GM23338 (cell line): Measurements from ENCODE around the gene SRGAP1. TPM values are rescaled to one million over a fixed set of nuclear protein-coding genes. Genes with fewer than 3 reads are reported as not detected.

Experiments used
- ATAC-seq: fragments of 200-7000 bp; cut with Tn5 transposase; 3 replicates; pipeline ENCODE4 v1.9.1; 2020
- DNase-seq: peaks from one replicate; pipeline ENCODE4 v3.0.0-alpha.2; 2015; ENCODE audit warnings: low spot score
- H2AFZ ChIP-seq: fragments of 200-600 bp; sonication (generic); 2 replicates; pipeline ENCODE4 v1.8.0; 2016; ENCODE audit warnings: antibody characterized with exemption, mild to moderate bottlenecking, moderate library complexity
- H3F3A ChIP-seq: fragments of 200-600 bp; sonication (generic); replicated peaks from 2 replicates; pipeline ENCODE4 v1.8.0; 2017; ENCODE audit warnings: antibody characterized with exemption, mixed run types, low read depth
- H3K27ac ChIP-seq: fragments of 200-600 bp; sonication (generic); 2 replicates; pipeline ENCODE4 v1.6.1; 2016; ENCODE audit warnings: low read depth
- H3K27me3 ChIP-seq: fragments of 200-600 bp; sonication (generic); 2 replicates; pipeline ENCODE4 v1.8.0; 2016; ENCODE audit warnings: mild to moderate bottlenecking, mixed run types, moderate library complexity; ENCODE audit not compliant: insufficient read depth
- H3K36me3 ChIP-seq: fragments of 200-600 bp; sonication (generic); 2 replicates; pipeline ENCODE4 v1.8.0; 2016; ENCODE audit warnings: mild to moderate bottlenecking; ENCODE audit not compliant: insufficient read depth
- H3K4me1 ChIP-seq: fragments of 200-600 bp; sonication (generic); 2 replicates; pipeline ENCODE4 v1.8.0; 2016; ENCODE audit warnings: mild to moderate bottlenecking, moderate library complexity; ENCODE audit not compliant: insufficient read depth
- H3K4me2 ChIP-seq: fragments of 200-600 bp; sonication (generic); 2 replicates; pipeline ENCODE4 v1.7.1; 2017; ENCODE audit warnings: mixed run types
- H3K4me3 ChIP-seq: fragments of 200-600 bp; sonication (generic); 2 replicates; pipeline ENCODE4 v1.6.1; 2016; ENCODE audit warnings: mixed run types
- H3K79me2 ChIP-seq: fragments of 200-600 bp; sonication (generic); replicated peaks from 2 replicates; pipeline ENCODE4 v1.8.0; 2017; ENCODE audit warnings: mild to moderate bottlenecking; ENCODE audit not compliant: insufficient read depth
- H3K9me2 ChIP-seq: fragments of 200-600 bp; sonication (generic); 2 replicates; pipeline ENCODE4 v1.8.0; 2017; ENCODE audit not compliant: insufficient read depth
- H4K20me1 ChIP-seq: fragments of 200-600 bp; sonication (generic); replicated peaks from 2 replicates; pipeline ENCODE4 v1.8.0; 2017; ENCODE audit warnings: mild to moderate bottlenecking; ENCODE audit not compliant: insufficient read depth
- H3K27ac Mint-ChIP-seq: 2 replicates; pipeline ENCODE4 v1.8.0; 2020; ENCODE audit warnings: inconsistent platforms, mild to moderate bottlenecking, moderate library complexity, mixed read lengths
- H3K27me3 Mint-ChIP-seq: 3 replicates; pipeline ENCODE4 v1.8.0; 2022; ENCODE audit warnings: low read depth, mild to moderate bottlenecking, moderate library complexity, mixed read lengths, inconsistent platforms; ENCODE audit not compliant: insufficient read depth, poor library complexity
- H3K36me3 Mint-ChIP-seq: 3 replicates; pipeline ENCODE4 v1.8.0; 2021; ENCODE audit warnings: low read depth, mild to moderate bottlenecking, inconsistent platforms, moderate library complexity, mixed read lengths
- H3K4me1 Mint-ChIP-seq: 3 replicates; pipeline ENCODE4 v1.8.0; 2020; ENCODE audit warnings: mild to moderate bottlenecking, inconsistent platforms, mixed read lengths
- H3K4me3 Mint-ChIP-seq: 3 replicates; pipeline ENCODE4 v1.8.0; 2021; ENCODE audit warnings: moderate library complexity, mild to moderate bottlenecking, inconsistent platforms, mixed read lengths
- H3K9me3 Mint-ChIP-seq: 3 replicates; pipeline ENCODE4 v1.8.0; 2020; ENCODE audit warnings: moderate library complexity, mild to moderate bottlenecking, inconsistent platforms, mixed read lengths
- EZH2 ChIP-seq: fragments of 200-600 bp; sonication (generic); IDR thresholded peaks from one replicate; pipeline ENCODE4 v1.8.0; 2017; ENCODE audit warnings: antibody characterized with exemption, mild to moderate bottlenecking, low read depth; ENCODE audit not compliant: unreplicated experiment
- JUNB ChIP-seq: IDR thresholded peaks from one replicate; pipeline ENCODE4 v1.6.1; 2016; ENCODE audit warnings: antibody characterized with exemption; ENCODE audit not compliant: unreplicated experiment
- POLR2AphosphoS5 ChIP-seq: IDR thresholded peaks from 2 replicates; pipeline ENCODE4 v1.6.1; 2016; ENCODE audit warnings: antibody characterized with exemption, low read depth
- STAT1 ChIP-seq: IDR thresholded peaks from one replicate; pipeline ENCODE4 v1.6.1; 2016; ENCODE audit warnings: antibody characterized with exemption; ENCODE audit not compliant: unreplicated experiment
- polyA plus RNA-seq: library from polyadenylated mRNA; unstranded; fragments of >200 nt; fragmentation: Nextera tagmentation; extraction: Ambion mirVana; gene quantifications from 2 replicates; pipeline ENCODE4 v1.2.1, GENCODE V29; 2016
- total RNA-seq: library from RNA; depleted of rRNA; stranded (reverse); fragments of >200 nt; shearing (Covaris generic); gene quantifications from 2 replicates; pipeline ENCODE4 v1.2.3, GENCODE V29; 2014
- TF ChIP-seq, protein P1 (sequence below): fragments of 250-450 bp; sonication (Bioruptor Pico); IDR thresholded peaks from 2 replicates; pipeline ENCODE4 v1.5.0; 2020; ENCODE audit warnings: mild to moderate bottlenecking, moderate library complexity
- TF ChIP-seq, protein P2 (sequence below), 2 experiments: fragments of 200-600 bp in 1 of 2; sonication (generic) in 1 of 2; conservative IDR thresholded peaks; 2 replicates each; pipeline versions ENCODE4 v1.5.1 to v1.6.1; 2016 to 2017; ENCODE audit warnings: antibody characterized with exemption in 2 of 2, low read depth in 2 of 2, mild to moderate bottlenecking in 2 of 2, moderate library complexity in 1 of 2
- TF ChIP-seq, protein P3 (sequence below): IDR thresholded peaks from 2 replicates; pipeline ENCODE4 v1.6.1; 2016; ENCODE audit warnings: antibody characterized with exemption

Gene SRGAP1
- total and polyA plus RNA-seq, 2 experiments from 2014 or later = 6.1 to 8.1 TPM

DNA sequence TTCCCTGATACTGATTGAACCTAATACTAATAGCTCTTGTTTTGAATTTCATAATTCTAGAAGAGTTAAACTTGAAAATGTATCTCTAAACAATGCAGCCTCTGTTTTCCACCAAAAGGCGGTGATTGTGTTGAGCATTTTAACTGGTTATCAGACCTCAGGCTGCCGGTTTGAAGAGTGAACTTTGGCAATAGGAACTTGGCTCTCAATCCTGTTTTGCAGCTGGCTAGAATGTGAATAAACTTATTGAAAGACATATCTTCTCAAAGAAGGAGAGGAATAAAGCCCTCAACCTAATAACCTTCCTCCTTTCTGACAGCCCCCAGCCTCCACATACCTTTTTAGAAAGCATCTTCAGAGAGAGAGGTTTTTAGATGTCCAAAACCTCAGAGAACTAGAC, 105.4 kb downstream of the SRGAP1 start (continued):
- TF ChIP-seq, protein P1, sequence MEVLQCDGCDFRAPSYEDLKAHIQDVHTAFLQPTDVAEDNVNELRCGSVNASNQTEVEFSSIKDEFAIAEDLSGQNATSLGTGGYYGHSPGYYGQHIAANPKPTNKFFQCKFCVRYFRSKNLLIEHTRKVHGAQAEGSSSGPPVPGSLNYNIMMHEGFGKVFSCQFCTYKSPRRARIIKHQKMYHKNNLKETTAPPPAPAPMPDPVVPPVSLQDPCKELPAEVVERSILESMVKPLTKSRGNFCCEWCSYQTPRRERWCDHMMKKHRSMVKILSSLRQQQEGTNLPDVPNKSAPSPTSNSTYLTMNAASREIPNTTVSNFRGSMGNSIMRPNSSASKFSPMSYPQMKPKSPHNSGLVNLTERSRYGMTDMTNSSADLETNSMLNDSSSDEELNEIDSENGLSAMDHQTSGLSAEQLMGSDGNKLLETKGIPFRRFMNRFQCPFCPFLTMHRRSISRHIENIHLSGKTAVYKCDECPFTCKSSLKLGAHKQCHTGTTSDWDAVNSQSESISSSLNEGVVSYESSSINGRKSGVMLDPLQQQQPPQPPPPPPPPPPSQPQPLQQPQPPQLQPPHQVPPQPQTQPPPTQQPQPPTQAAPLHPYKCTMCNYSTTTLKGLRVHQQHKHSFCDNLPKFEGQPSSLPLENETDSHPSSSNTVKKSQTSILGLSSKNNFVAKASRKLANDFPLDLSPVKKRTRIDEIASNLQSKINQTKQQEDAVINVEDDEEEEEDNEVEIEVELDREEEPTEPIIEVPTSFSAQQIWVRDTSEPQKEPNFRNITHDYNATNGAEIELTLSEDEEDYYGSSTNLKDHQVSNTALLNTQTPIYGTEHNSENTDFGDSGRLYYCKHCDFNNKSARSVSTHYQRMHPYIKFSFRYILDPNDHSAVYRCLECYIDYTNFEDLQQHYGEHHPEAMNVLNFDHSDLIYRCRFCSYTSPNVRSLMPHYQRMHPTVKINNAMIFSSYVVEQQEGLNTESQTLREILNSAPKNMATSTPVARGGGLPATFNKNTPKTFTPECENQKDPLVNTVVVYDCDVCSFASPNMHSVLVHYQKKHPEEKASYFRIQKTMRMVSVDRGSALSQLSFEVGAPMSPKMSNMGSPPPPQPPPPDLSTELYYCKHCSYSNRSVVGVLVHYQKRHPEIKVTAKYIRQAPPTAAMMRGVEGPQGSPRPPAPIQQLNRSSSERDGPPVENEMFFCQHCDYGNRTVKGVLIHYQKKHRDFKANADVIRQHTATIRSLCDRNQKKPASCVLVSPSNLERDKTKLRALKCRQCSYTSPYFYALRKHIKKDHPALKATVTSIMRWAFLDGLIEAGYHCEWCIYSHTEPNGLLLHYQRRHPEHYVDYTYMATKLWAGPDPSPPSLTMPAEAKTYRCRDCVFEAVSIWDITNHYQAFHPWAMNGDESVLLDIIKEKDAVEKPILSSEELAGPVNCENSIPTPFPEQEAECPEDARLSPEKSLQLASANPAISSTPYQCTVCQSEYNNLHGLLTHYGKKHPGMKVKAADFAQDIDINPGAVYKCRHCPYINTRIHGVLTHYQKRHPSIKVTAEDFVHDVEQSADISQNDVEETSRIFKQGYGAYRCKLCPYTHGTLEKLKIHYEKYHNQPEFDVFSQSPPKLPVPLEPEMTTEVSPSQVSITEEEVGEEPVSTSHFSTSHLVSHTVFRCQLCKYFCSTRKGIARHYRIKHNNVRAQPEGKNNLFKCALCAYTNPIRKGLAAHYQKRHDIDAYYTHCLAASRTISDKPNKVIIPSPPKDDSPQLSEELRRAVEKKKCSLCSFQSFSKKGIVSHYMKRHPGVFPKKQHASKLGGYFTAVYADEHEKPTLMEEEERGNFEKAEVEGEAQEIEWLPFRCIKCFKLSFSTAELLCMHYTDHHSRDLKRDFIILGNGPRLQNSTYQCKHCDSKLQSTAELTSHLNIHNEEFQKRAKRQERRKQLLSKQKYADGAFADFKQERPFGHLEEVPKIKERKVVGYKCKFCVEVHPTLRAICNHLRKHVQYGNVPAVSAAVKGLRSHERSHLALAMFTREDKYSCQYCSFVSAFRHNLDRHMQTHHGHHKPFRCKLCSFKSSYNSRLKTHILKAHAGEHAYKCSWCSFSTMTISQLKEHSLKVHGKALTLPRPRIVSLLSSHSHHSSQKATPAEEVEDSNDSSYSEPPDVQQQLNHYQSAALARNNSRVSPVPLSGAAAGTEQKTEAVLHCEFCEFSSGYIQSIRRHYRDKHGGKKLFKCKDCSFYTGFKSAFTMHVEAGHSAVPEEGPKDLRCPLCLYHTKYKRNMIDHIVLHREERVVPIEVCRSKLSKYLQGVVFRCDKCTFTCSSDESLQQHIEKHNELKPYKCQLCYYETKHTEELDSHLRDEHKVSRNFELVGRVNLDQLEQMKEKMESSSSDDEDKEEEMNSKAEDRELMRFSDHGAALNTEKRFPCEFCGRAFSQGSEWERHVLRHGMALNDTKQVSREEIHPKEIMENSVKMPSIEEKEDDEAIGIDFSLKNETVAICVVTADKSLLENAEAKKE (CRISPR knock-in tag) = no peak

DNA sequence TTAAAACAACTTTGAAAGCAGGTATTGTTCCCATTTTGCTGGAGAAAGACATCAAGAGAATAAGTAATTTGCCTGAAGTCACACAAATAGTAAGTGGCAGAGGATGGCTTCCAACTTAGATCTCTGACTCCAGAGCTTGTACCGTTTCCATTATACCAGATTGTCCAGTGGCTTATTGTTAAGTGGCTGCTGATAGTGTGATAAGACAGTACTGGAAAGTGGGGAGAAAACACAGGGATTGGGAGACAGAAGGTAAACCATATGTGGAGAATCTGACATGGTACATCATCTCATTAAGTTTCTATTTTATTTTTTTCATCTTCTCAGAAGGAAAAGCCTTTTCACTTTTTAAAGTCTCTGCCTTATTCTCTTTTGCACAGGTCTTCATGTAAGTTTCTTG, 108.5 kb downstream of the SRGAP1 start:
- H3K36me3 Mint-ChIP-seq = no peaks in the 10 kb centered on the region
- no peaks in the 10 kb centered on the region for H3F3A ChIP-seq
- no peaks in the 10 kb centered on the region for H3K9me2 ChIP-seq
- H3K4me3 ChIP-seq = no peak overlapping the region
- H3K4me3 Mint-ChIP-seq = no peak overlapping the region
- H3K4me2 ChIP-seq = no peak overlapping the region
- H3K36me3 ChIP-seq = no peaks in the 10 kb centered on the region
- H3K9me3 Mint-ChIP-seq = no peaks in the 10 kb centered on the region
- H3K27ac ChIP-seq = no peak overlapping the region
- H4K20me1 ChIP-seq = no peaks in the 10 kb centered on the region
- no peak overlapping the region for H2AFZ ChIP-seq
- DNase-seq (no peak), ATAC-seq (no peak)
- no peaks in the 10 kb centered on the region for H3K27me3 ChIP-seq
- no peaks in the 10 kb centered on the region for H3K79me2 ChIP-seq
- no peak overlapping the region for H3K27ac Mint-ChIP-seq
- TF ChIP-seq, protein P2, sequence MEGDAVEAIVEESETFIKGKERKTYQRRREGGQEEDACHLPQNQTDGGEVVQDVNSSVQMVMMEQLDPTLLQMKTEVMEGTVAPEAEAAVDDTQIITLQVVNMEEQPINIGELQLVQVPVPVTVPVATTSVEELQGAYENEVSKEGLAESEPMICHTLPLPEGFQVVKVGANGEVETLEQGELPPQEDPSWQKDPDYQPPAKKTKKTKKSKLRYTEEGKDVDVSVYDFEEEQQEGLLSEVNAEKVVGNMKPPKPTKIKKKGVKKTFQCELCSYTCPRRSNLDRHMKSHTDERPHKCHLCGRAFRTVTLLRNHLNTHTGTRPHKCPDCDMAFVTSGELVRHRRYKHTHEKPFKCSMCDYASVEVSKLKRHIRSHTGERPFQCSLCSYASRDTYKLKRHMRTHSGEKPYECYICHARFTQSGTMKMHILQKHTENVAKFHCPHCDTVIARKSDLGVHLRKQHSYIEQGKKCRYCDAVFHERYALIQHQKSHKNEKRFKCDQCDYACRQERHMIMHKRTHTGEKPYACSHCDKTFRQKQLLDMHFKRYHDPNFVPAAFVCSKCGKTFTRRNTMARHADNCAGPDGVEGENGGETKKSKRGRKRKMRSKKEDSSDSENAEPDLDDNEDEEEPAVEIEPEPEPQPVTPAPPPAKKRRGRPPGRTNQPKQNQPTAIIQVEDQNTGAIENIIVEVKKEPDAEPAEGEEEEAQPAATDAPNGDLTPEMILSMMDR (conservative IDR thresholded peaks at IDR 0.05; ENCODE audit: low read depth in 2 of 2) = no peak
- no peak for TF ChIP-seq JUNB
- TF ChIP-seq POLR2AphosphoS5 = no peak
- TF ChIP-seq, protein P1 (CRISPR knock-in tag) = no peak
- TF ChIP-seq STAT1 = no peak
- TF ChIP-seq, protein P3, sequence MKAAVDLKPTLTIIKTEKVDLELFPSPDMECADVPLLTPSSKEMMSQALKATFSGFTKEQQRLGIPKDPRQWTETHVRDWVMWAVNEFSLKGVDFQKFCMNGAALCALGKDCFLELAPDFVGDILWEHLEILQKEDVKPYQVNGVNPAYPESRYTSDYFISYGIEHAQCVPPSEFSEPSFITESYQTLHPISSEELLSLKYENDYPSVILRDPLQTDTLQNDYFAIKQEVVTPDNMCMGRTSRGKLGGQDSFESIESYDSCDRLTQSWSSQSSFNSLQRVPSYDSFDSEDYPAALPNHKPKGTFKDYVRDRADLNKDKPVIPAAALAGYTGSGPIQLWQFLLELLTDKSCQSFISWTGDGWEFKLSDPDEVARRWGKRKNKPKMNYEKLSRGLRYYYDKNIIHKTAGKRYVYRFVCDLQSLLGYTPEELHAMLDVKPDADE = no peak
- no peak for TF ChIP-seq EZH2
- no peaks in the 10 kb centered on the region for H3K27me3 Mint-ChIP-seq
- no peaks in the 10 kb centered on the region for H3K4me1 ChIP-seq
- peaks cover 6% of the 10 kb centered on the region for H3K4me1 Mint-ChIP-seq
